DND-41 (cell line): Measurements from ENCODE around the gene RAD51B.

Experiments
- EZH2 ChIP-seq: IDR thresholded peaks from 3 replicates; pipeline ENCODE4 v1.6.1; 2012; ENCODE audit warnings: borderline replicate concordance, low read depth, mild to moderate bottlenecking, moderate library complexity, low read length, inconsistent platforms; ENCODE audit not compliant: severe bottlenecking
- TF ChIP-seq, protein P1 (sequence below): IDR thresholded peaks from 2 replicates; pipeline ENCODE4 v1.5.1; 2012; ENCODE audit warnings: borderline replicate concordance, low read length, moderate library complexity, mild to moderate bottlenecking; ENCODE audit not compliant: poor library complexity, severe bottlenecking; ENCODE audit errors: extremely low read depth

DNA sequence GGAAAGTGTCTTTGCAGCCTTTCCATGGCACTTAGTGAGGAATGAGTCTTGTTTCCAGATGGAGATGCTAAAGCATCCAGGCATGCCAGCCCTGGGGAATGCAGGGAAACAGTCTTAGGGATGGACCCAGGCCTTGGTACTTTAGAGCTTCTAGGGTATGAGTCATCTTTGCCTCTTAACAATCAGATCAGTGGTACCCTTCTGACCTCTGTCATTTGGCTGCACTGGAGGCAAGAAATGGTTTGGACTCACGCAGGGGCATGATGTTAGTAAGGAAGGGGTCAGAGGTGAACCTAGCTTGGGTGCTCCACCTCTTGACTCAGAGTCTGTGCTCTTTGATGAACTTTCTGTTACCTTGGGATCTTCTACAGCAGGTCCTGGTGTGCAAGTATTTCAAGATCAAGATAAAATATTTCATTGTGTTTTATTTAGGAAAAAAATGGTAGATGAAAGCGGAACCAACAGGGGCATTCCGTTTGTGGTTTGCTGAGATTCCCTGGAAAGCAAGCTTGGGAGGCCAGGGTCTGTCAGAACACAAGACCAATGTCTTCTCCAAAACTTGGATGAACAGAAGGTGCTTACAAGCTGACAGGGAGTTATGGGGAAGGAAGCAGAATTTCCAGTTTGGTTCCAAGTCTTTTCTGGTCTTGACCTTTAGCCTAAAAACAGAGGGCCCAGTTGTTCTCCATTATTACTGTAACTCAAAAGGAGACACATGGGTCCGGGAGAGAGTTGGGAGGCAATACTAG lies 757.1 kb downstream of the RAD51B start:
- TF ChIP-seq, protein P1, sequence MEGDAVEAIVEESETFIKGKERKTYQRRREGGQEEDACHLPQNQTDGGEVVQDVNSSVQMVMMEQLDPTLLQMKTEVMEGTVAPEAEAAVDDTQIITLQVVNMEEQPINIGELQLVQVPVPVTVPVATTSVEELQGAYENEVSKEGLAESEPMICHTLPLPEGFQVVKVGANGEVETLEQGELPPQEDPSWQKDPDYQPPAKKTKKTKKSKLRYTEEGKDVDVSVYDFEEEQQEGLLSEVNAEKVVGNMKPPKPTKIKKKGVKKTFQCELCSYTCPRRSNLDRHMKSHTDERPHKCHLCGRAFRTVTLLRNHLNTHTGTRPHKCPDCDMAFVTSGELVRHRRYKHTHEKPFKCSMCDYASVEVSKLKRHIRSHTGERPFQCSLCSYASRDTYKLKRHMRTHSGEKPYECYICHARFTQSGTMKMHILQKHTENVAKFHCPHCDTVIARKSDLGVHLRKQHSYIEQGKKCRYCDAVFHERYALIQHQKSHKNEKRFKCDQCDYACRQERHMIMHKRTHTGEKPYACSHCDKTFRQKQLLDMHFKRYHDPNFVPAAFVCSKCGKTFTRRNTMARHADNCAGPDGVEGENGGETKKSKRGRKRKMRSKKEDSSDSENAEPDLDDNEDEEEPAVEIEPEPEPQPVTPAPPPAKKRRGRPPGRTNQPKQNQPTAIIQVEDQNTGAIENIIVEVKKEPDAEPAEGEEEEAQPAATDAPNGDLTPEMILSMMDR, result no peak
- no peak for TF ChIP-seq EZH2
